Measurements from ENCODE around the gene SPOCK3. TPM values are rescaled to one million over a fixed set of nuclear protein-coding genes. Genes with fewer than 3 reads are reported as not detected.
A peak's percentile ranks its signal among the peaks of the same experiment; 100 is the strongest.

SPOCK3 gene
- total RNA-seq, 1 donor from 2014 or later, result 23.6 TPM

DNA sequence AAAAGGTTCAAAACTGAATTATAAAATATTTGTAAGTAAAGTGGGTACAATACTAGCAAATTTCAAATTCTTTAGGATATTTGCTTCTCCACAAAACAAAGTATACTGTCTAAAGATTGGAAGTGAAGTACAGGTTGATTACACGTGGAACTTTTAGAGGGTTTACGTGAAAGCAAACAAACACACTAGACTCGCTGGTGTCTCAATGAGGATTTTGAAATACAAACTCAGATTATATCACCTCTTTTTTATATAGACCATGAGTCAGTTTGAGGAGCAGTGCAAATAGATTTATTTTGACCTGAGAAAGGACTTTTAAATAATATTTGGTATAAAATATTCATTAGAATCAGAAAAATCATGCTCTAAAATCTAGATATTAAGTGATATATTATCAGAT lies 185.0 kb downstream of the SPOCK3 start:
- DNase-seq (ENCODE audit: low spot score in 2 of 2) (no peak), FAIRE-seq (no peak)

- no peak for FAIRE-seq
These were observed 192.8 kb downstream of the SPOCK3 start for GRCh38 chr4:167041524-167041923.

GRCh38 chr4:167035390-167035789 lies 198.9 kb downstream of the SPOCK3 start:
- FAIRE-seq, result no peak
- no peak for DNase-seq (ENCODE audit: low spot score in 2 of 2)

More at GRCh38 chr4:167041524-167041923, 192.8 kb downstream of the SPOCK3 start:
- no peak for DNase-seq (ENCODE audit: low spot score in 2 of 2)

DNA sequence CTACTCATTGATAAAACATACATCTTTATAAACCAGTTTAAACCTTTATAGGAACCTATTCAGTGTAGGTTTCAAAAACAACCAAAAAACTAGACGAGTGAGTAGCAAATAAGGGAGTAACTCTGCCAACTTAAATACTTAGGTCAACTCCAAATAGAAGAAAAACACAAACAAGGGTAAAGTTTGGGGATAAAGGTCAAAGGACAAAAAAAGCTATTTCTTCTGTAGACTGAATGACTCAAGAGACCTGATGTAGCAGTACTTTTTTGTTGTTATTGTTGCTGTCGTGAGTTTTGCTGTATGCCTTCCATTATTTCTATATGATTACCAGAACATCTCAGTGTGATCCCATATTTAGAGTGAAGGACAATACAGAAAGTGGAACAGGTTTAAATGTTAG lies 199.3 kb downstream of the SPOCK3 start:
- DNase-seq (ENCODE audit: low spot score in 2 of 2) (no peak), FAIRE-seq (no peak)

GRCh38 chr4:167032871-167033270 lies 201.4 kb downstream of the SPOCK3 start:
- FAIRE-seq (no peak), DNase-seq (ENCODE audit: low spot score in 2 of 2) (no peak)

GRCh38 chr4:167031534-167032156 lies 202.6 kb downstream of the SPOCK3 start:
- DNase-seq (ENCODE audit: low spot score in 2 of 2), result no peak
- FAIRE-seq, result no peak

DNA sequence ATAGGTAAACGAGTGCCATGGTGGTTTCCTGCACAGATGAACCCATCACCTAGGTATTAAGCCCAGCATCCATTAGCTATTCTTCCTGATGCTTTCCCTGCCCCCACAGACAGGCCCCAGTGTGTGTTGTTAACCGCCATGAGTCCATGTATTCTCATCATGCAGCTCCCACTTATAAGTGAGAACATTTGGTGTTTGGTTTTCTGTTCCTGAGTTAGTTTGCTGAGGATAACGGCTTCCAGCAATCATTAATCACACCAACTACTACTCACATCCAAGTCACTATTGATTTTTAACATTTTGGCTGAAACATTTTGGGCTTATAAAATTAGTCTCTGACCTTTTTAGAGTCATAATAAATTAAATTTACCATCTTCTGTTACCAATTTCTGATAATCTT lies 205.3 kb downstream of the SPOCK3 start:
- FAIRE-seq, result no peak
- DNase-seq (ENCODE audit: low spot score in 2 of 2), result no peak

DNA sequence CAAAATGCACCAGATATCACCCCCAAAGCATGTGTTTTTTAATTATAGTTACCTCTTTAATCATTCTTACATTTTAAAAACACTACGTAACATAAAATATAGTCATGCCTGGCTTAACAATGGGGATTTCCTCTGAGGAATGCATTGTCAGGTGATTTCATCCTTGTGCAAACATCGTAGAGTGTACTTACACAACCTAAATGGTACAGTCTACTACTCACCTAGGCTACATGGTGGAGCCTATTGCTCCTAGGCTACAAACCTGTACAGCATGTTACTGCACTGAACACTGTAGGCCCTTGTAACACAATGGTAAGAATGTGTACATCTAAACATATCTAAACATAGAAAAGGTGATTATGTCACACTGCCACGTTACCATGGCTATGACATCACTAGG lies 208.6 kb downstream of the SPOCK3 start:
- DNase-seq (ENCODE audit: low spot score in 2 of 2), result no peak
- FAIRE-seq, result no peak

DNA sequence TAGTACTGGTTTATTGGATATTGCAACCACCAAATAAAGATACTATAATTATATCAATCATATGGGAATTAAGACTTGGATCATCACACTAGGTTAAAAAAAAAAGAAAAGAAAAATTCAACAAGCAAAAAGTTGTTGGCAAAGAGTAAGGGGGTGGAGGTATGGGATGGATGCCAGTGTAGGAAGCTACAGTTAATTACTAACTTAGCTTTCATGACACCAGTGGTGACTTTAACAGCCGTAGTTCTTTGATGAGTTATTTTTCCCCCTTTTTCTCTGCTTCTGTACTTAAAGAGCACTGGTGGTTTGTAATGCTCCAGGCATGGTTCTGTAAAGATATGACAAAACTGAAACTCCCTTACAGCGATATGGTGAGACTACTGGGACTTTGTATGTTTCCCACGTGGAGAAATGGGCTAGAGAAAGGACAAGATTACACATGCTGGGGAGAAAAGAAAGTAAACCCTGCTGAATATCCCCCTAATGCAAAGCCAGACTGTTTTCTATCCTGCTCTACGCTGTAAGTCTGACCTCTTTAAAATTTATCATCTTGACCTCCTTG lies 210.8 kb downstream of the SPOCK3 start:
- no peak for DNase-seq (ENCODE audit: low spot score in 2 of 2)
- FAIRE-seq, result no peak

DNA sequence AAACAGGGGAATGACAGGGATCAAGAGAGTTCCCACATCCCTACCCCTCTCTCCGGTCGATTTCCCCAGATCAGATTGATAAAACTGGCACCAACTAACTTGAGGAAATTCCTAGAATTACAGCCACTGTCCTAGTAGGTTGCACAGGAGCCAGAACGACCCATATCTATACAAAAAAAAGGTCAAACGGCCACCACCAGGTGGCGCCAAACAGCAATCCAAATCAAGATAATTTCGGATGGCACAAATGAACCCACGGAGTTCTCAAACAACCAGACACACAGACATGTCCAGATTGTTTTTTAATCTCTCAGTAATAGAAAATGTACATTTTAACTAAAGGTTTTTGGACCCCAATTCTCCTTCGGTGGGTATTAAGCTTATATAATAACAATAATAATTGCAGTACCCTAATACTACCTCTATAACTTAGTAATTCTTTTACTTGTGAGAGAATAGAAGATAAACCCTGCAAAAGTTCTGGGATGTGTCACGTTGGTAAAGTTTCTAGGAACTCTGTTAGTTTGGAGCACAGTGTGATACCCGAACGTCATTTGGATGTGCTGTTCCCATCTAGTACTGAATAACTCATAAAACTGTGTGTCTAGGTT lies 212.6 kb downstream of the SPOCK3 start:
- DNase-seq (ENCODE audit: low spot score in 2 of 2), result peak in 1 of 2 donors; percentile 2
- FAIRE-seq, result peak; percentile 93

GRCh38 chr4:167020410-167020809 lies 213.9 kb downstream of the SPOCK3 start:
- FAIRE-seq (no peak), DNase-seq (ENCODE audit: low spot score in 2 of 2) (no peak)

GRCh38 chr4:167014944-167015343 lies 219.3 kb downstream of the SPOCK3 start:
- FAIRE-seq (peak; percentile 93), DNase-seq (ENCODE audit: low spot score in 2 of 2) (no peak)

GRCh38 chr4:167003326-167003725 lies 231.0 kb downstream of the SPOCK3 start:
- DNase-seq (ENCODE audit: low spot score in 2 of 2) (no peak), FAIRE-seq (no peak)

DNA sequence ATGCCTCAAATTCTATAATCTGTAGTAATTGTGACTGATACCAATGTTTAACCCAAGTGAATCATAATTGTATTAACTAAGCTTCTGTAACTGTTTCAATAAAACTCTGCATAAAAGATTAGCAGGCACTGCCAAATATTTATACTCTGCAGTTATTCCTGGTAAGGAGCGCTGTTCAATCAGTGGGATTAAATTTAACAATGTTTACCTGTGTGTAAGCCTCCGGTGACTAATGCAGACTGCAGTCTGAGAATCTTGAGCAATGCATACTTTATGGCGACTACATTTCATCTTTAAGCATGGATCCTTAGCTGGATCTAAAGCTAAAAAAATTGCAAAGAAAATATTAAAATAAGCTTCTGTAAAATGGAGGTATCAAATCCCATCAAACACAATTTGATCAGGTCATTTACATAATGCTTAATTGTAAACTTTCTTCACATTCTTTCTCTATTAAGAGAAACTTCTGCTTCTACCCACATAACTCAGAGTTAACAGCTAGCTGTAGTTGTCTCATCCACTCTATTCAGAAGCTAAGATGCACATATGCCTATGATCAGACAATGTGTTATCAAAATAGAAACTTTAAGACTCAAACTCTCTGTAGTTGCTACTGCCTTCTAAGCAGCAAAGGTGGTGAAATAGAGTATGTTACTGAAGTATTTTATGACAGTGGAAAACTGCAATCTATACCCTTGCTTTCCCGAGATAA lies 234.0 kb downstream of the SPOCK3 start:
- no peak for DNase-seq (ENCODE audit: low spot score in 2 of 2)
- FAIRE-seq, result no peak

GRCh38 chr4:166996216-166996615 lies 238.1 kb downstream of the SPOCK3 start:
- FAIRE-seq (no peak), DNase-seq (ENCODE audit: low spot score in 2 of 2) (peak; percentile 4 to 5)

GRCh38 chr4:166994686-166995085 lies 239.6 kb downstream of the SPOCK3 start:
- FAIRE-seq, result no peak
- no peak for DNase-seq (ENCODE audit: low spot score in 2 of 2)

- DNase-seq (ENCODE audit: low spot score in 2 of 2) (no peak), FAIRE-seq (no peak)
These were observed 243.2 kb downstream of the SPOCK3 start for GRCh38 chr4:166991006-166991561.

GRCh38 chr4:166989886-166990285 lies 244.4 kb downstream of the SPOCK3 start:
- no peak for DNase-seq (ENCODE audit: low spot score in 2 of 2)
- no peak for FAIRE-seq

- FAIRE-seq, result no peak
These were observed 247.3 kb downstream of the SPOCK3 start for GRCh38 chr4:166987026-166987425.

DNA sequence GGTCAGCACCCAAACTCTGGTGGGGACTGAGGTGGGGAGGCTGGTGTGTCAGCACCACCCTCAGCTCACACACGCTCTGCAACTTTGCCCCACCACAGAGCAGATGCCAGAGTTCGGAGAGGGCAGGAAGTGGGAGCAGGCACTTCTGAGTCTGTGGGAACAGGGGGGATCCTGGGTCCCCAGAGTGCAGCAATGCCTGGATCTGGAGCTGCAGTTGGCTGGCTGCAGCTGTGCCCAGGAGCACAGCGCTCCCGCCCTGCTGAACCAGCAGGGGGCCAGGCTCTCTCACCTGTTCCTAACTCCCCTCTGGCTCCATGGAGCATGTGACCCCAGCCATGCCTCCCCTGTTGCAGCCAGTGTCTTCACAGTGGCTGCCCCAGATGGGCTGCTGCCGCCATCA lies 252.4 kb downstream of the SPOCK3 start:
- FAIRE-seq (no peak), DNase-seq (ENCODE audit: low spot score in 2 of 2) (no peak)

More at GRCh38 chr4:166987026-166987425, 247.3 kb downstream of the SPOCK3 start:
- DNase-seq (ENCODE audit: low spot score in 2 of 2), result no peak

- FAIRE-seq (no peak), DNase-seq (ENCODE audit: low spot score in 2 of 2) (no peak)
These were observed 253.9 kb downstream of the SPOCK3 start for GRCh38 chr4:166980419-166980818.

All from frontal cortex (tissue), 4 donors.